OCI-LY1 (cell line): ENCODE results near the gene DCX.

Experiments used
- CTCF ChIP-seq: fragments of 200-600 bp; sonication (generic), shearing (Covaris generic); IDR thresholded peaks from 2 replicates; pipeline ENCODE4 v1.5.1; 2017; ENCODE audit warnings: mild to moderate bottlenecking, antibody characterized with exemption, low read length, moderate library complexity, mixed read lengths
- EZH2 ChIP-seq: fragments of 200-600 bp; sonication (generic), shearing (Covaris generic); IDR thresholded peaks from 2 replicates; pipeline ENCODE4 v1.8.0; 2017; ENCODE audit warnings: borderline replicate concordance, mixed run types, mild to moderate bottlenecking, antibody characterized with exemption, low read length, moderate library complexity, mixed read lengths

- TF ChIP-seq CTCF: no peak
- TF ChIP-seq EZH2: no peak
Measured at GRCh38 chrX:111442791-111443190, 30.8 kb upstream of the DCX start.
